Smooth muscle cell (in vitro differentiated cells): ENCODE results near the gene FBXL13. TPM values are rescaled to one million over a fixed set of nuclear protein-coding genes. Genes with fewer than 3 reads are reported as not detected.

Source experiments
- DNase-seq: peaks from one replicate; lab custom pipeline; 2025; ENCODE audit not compliant: unreplicated experiment; lab: John Stamatoyannopoulos, UW
- H2AFZ ChIP-seq: fragments of 200-600 bp; sonication (generic); 2 replicates; pipeline ENCODE4 v1.6.0; 2016; ENCODE audit warnings: antibody characterized with exemption, low read depth, mild to moderate bottlenecking
- H3F3A ChIP-seq: fragments of 200-600 bp; sonication (generic); 2 replicates; pipeline ENCODE4 v1.6.0; 2017; ENCODE audit warnings: antibody characterized with exemption, low read depth
- H3K27ac ChIP-seq: fragments of 200-600 bp; sonication (generic); 2 replicates; pipeline ENCODE4 v1.5.1; 2016; ENCODE audit warnings: low read depth, mild to moderate bottlenecking
- H3K27me3 ChIP-seq: fragments of 200-600 bp; sonication (generic); 2 replicates; pipeline ENCODE4 v1.6.1; 2016; ENCODE audit warnings: low read depth, mild to moderate bottlenecking
- H3K36me3 ChIP-seq: fragments of 200-600 bp; sonication (generic); 2 replicates; pipeline ENCODE4 v1.5.1; 2016; ENCODE audit warnings: low read depth
- H3K4me1 ChIP-seq: fragments of 200-600 bp; sonication (generic); 2 replicates; pipeline ENCODE4 v1.5.1; 2016; ENCODE audit warnings: low read depth
- H3K4me2 ChIP-seq: fragments of 200-600 bp; sonication (generic); 2 replicates; pipeline ENCODE4 v1.6.0; 2016; ENCODE audit warnings: mild to moderate bottlenecking
- H3K4me3 ChIP-seq: fragments of 200-600 bp; sonication (generic); 2 replicates; pipeline ENCODE4 v1.5.1; 2016; ENCODE audit warnings: mild to moderate bottlenecking
- H3K79me2 ChIP-seq: fragments of 200-600 bp; sonication (generic); 2 replicates; pipeline ENCODE4 v1.6.0; 2016; ENCODE audit warnings: low read depth, mild to moderate bottlenecking
- H3K9ac ChIP-seq: fragments of 200-600 bp; sonication (generic); 2 replicates; pipeline ENCODE4 v1.6.0; 2016; ENCODE audit warnings: low read depth
- H3K9me3 ChIP-seq: fragments of 200-600 bp; sonication (generic); replicated peaks from 2 replicates; pipeline ENCODE4 v1.5.1; 2016; ENCODE audit warnings: low read depth
- H4K20me1 ChIP-seq: fragments of 200-600 bp; sonication (generic); 2 replicates; pipeline ENCODE4 v1.6.0; 2016; ENCODE audit warnings: low read depth
- WGBS: methylation state at CpG from one replicate; pipeline ENCODE4 v1.1.7; 2016; ENCODE audit warnings: low lambda C conversion rate; 5-methylcytosine and 5-hydroxymethylcytosine counted together
- polyA plus RNA-seq: library from polyadenylated mRNA; unstranded; fragments of >200 nt; fragmentation: Nextera tagmentation; extraction: Ambion mirVana; gene quantifications from 2 replicates; pipeline ENCODE4 v1.2.1, GENCODE V29; 2016
- total RNA-seq: library from RNA; depleted of rRNA; stranded (reverse); fragments of >200 nt; gene quantifications from 2 replicates; pipeline ENCODE4 v1.2.3, GENCODE V29; 2014
- TF ChIP-seq, protein P1 (sequence below): fragments of 200-600 bp; sonication (generic); IDR thresholded peaks from 2 replicates; pipeline ENCODE4 v1.5.1; 2017; ENCODE audit warnings: borderline replicate concordance, mild to moderate bottlenecking, antibody characterized with exemption; ENCODE audit not compliant: insufficient read depth, poor library complexity, severe bottlenecking

Gene FBXL13
- total and polyA plus RNA-seq, 2 experiments from 2014 or later: 2.6 to 12.1 TPM

DNA sequence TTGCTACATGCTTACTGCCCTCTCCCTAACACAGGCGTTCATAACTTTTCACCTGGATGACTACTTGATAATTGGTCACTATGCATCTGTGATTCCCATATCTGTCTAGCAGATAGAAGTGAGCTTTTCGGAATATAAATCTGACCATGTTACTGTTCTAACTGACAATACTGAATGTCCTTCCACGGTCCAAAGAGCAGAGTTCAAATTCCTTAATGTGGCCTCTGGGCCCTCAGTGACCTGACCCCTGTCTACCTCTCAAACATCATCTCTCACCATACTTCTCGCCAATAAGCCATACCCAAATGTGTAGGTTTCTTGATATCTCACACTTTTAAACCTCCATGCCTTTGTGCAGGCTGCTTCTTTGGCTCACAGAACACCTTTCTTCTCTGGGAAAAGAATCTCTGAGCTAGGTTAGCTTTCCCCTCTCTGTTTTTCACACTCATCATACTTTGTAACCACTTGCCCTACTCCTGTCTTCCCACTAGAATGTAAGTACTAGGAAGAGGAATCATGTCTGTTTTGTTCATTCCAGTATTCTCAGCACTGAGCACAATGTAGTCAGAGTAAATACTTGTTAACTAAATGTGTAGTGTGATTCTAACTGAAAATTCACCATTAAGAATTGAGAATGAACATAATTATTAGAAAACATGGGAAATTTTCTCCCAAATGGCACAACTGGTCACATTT is 201.0 kb downstream of the FBXL13 start:
- Histone ChIP-seq H3F3A (peaks cover 30% of the 10 kb centered on the region), H3K36me3 (no peaks in the 10 kb centered on the region), H3K27me3 (no peaks in the 10 kb centered on the region), H3K4me2 (peak overlapping the region; percentile 59), H2AFZ (no peak overlapping the region), H3K27ac (peak overlapping the region; percentile 99), H3K4me1 (peaks cover 26% of the 10 kb centered on the region), H4K20me1 (no peaks in the 10 kb centered on the region), H3K9ac (peak overlapping the region; percentile 91), H3K79me2 (no peaks in the 10 kb centered on the region), H3K4me3 (no peak overlapping the region), H3K9me3 (no peaks in the 10 kb centered on the region)
- WGBS: 93% methylated on average over 4 of the region's 4 CpGs
- TF ChIP-seq, protein P1, sequence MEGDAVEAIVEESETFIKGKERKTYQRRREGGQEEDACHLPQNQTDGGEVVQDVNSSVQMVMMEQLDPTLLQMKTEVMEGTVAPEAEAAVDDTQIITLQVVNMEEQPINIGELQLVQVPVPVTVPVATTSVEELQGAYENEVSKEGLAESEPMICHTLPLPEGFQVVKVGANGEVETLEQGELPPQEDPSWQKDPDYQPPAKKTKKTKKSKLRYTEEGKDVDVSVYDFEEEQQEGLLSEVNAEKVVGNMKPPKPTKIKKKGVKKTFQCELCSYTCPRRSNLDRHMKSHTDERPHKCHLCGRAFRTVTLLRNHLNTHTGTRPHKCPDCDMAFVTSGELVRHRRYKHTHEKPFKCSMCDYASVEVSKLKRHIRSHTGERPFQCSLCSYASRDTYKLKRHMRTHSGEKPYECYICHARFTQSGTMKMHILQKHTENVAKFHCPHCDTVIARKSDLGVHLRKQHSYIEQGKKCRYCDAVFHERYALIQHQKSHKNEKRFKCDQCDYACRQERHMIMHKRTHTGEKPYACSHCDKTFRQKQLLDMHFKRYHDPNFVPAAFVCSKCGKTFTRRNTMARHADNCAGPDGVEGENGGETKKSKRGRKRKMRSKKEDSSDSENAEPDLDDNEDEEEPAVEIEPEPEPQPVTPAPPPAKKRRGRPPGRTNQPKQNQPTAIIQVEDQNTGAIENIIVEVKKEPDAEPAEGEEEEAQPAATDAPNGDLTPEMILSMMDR: no peak
- no peak for DNase-seq

DNA sequence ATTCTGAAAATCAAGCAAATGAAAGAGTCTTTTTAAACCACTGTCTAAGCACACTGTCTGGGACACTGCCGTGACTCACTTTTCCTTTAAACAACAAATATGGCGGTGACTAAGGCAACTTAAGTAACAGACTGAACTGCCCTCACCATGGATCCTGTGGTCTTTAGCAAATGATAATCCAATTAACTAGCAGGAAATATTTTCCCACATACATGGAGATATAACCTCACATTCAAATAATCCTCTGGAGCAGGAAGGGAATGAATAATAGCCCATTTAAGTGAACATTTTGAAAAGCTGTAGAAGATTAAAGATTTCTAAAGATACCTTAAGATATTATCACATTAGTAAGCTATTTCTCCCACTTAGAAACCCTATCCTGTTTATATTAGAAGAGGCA is 202.1 kb downstream of the FBXL13 start:
- Histone ChIP-seq H4K20me1 (no peaks in the 10 kb centered on the region), H3K4me3 (no peak overlapping the region), H3K79me2 (no peaks in the 10 kb centered on the region), H3K27me3 (no peaks in the 10 kb centered on the region), H3K27ac (peak overlapping the region; percentile 99), H3K4me1 (peaks cover 26% of the 10 kb centered on the region), H2AFZ (no peak overlapping the region), H3F3A (peaks cover 30% of the 10 kb centered on the region), H3K4me2 (peak overlapping the region; percentile 59), H3K9me3 (no peaks in the 10 kb centered on the region), H3K9ac (peak overlapping the region; percentile 91), H3K36me3 (no peaks in the 10 kb centered on the region)
- DNase-seq: no peak
- TF ChIP-seq, protein P1: no peak
- 7% methylated on average over 2 of the region's 2 CpGs for whole genome bisulfite sequencing

DNA sequence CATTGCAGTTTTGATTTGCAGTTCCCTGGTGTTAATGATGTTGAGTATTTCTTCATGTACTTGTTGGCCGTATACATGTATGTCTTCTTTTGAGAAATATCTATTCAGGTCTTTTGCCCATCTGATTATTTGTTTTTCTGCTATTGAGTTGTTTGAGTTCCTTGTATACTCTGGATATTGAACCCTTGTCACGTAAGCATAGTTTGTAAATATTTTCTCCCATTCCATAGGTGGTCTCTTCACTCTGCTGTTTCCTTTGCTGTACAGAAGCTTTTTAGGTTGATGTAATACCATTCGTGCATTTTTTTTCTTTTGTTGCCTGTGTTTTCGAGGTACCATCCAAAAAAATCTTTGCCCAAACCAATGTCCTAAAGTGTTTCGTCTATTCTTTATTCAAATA is 205.4 kb downstream of the FBXL13 start:
- H3K4me3 ChIP-seq: no peak overlapping the region
- no peak overlapping the region for H3K27ac ChIP-seq
- H3K27me3 ChIP-seq: no peaks in the 10 kb centered on the region
- H3K9ac ChIP-seq: no peak overlapping the region
- 99% methylated on average over 5 of the region's 5 CpGs for WGBS
- H3K79me2 ChIP-seq: no peaks in the 10 kb centered on the region
- H3F3A ChIP-seq: peaks cover 21% of the 10 kb centered on the region
- no peaks in the 10 kb centered on the region for H4K20me1 ChIP-seq
- TF ChIP-seq, protein P1: no peak
- H2AFZ ChIP-seq: no peak overlapping the region
- H3K4me1 ChIP-seq: peaks cover 18% of the 10 kb centered on the region
- no peaks in the 10 kb centered on the region for H3K36me3 ChIP-seq
- H3K4me2 ChIP-seq: no peak overlapping the region
- no peaks in the 10 kb centered on the region for H3K9me3 ChIP-seq
- DNase-seq: no peak
